ENCODE results near the gene ACBD4. TPM values are rescaled to one million over a fixed set of nuclear protein-coding genes. Genes with fewer than 3 reads are reported as not detected.

Gene ACBD4
- total RNA-seq, 4 donors from 2014 or later, result 6.2 to 37.7 (median 10.9) TPM

DNA sequence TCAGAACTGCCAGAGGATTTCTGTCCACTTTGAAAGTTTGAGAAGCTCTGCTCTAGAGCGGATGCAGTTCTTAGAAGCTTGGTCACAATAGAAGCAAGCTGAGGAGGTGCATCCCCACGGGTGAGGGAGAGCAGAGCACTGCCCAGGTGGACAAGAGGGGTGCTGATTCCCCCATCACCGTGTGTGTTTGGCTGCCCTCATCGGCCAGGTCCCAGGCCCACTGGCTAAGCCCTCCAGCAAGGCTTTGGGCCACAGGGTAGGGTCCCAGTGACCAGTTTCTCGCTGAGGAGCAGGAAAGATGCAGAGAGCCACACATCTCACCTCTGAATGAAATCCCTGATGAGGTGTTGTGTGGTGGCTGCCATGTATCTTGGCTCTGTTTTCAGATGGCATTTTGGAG lies 47.5 kb upstream of the ACBD4 start:
- TF ChIP-seq, protein P1, sequence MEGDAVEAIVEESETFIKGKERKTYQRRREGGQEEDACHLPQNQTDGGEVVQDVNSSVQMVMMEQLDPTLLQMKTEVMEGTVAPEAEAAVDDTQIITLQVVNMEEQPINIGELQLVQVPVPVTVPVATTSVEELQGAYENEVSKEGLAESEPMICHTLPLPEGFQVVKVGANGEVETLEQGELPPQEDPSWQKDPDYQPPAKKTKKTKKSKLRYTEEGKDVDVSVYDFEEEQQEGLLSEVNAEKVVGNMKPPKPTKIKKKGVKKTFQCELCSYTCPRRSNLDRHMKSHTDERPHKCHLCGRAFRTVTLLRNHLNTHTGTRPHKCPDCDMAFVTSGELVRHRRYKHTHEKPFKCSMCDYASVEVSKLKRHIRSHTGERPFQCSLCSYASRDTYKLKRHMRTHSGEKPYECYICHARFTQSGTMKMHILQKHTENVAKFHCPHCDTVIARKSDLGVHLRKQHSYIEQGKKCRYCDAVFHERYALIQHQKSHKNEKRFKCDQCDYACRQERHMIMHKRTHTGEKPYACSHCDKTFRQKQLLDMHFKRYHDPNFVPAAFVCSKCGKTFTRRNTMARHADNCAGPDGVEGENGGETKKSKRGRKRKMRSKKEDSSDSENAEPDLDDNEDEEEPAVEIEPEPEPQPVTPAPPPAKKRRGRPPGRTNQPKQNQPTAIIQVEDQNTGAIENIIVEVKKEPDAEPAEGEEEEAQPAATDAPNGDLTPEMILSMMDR (IDR thresholded peaks at IDR 0.05), result no peak
- TF ChIP-seq POLR2A (IDR thresholded peaks at IDR 0.05) (no peak), EP300 (IDR thresholded peaks at IDR 0.05) (no peak), POLR2AphosphoS5 (IDR thresholded peaks at IDR 0.05) (no peak)
- Histone ChIP-seq H3K27me3 (no peaks in the 10 kb centered on the region), H3K4me3 (no peak overlapping the region), H3K27ac (peak overlapping the region; percentile 45), H3K4me1 (peaks cover 31% of the 10 kb centered on the region), H3K36me3 (peaks cover 90% of the 10 kb centered on the region), H3K9me3 (no peaks in the 10 kb centered on the region)
- WGBS, result 76% methylated on average over 5 of the region's 5 CpGs
- no peak for DNase-seq (ENCODE audit: low spot score in 2 of 2)

DNA sequence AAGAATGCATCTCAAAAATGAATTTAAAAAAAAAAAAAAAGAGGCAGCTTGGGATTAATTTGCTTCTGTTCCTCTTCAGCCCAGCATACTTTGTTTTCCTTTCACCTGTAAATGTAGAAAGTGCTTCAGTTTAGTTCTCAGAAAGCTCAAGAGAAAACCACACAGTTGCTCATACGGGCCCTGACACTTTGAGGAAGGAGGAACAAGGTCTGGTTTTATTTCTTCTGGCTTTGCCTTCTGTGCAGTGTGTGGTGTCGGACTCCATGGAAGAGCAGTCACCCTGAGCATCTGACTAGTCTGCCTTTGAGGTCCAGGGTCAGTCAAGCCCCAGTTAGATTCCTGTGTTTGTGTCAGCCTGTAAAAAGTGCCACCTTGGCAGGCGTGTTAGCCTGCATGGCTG lies 46.7 kb upstream of the ACBD4 start:
- Histone ChIP-seq H3K27ac (peak overlapping the region; percentile 6), H3K4me1 (peaks cover 39% of the 10 kb centered on the region), H3K4me3 (no peak overlapping the region), H3K9me3 (no peaks in the 10 kb centered on the region), H3K36me3 (peaks cover 89% of the 10 kb centered on the region), H3K27me3 (no peaks in the 10 kb centered on the region)
- WGBS, result 73% methylated on average over 3 of the region's 3 CpGs
- TF ChIP-seq POLR2A (IDR thresholded peaks at IDR 0.05) (no peak), POLR2AphosphoS5 (IDR thresholded peaks at IDR 0.05) (no peak), EP300 (IDR thresholded peaks at IDR 0.05) (no peak)
- TF ChIP-seq, protein P1 (IDR thresholded peaks at IDR 0.05), result no peak
- DNase-seq (ENCODE audit: low spot score in 2 of 2), result no peak

DNA sequence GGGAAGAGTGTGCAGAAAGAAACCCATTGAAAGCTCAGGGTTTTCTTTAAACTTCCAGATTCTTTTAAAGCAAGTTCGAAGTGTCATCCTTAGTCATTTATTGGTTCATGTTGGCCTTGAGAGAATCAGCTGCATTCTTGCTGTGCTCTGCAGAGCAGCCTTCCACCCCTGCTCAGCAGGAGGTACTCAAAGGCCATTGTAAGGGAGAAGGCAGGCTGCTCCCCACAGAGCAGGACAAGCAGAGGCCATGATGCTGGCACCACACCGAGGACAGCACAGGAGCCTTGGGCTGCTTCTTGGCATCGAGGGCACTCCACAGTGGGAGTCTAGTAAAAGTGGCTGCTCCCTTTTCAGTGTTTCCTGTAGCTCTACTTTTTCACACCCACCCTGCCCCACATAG lies 44.8 kb upstream of the ACBD4 start:
- H3K9me3 ChIP-seq, result no peaks in the 10 kb centered on the region
- 93% methylated on average over 3 of the region's 3 CpGs for WGBS
- peaks cover 45% of the 10 kb centered on the region for H3K4me1 ChIP-seq
- no peaks in the 10 kb centered on the region for H3K27me3 ChIP-seq
- no peak for DNase-seq (ENCODE audit: low spot score in 2 of 2)
- H3K36me3 ChIP-seq, result peaks cover 88% of the 10 kb centered on the region
- H3K4me3 ChIP-seq, result no peak overlapping the region
- peak overlapping the region; percentile 24 for H3K27ac ChIP-seq
- no peak for TF ChIP-seq EP300 (IDR thresholded peaks at IDR 0.05)
- TF ChIP-seq, protein P1 (IDR thresholded peaks at IDR 0.05), result no peak
- TF ChIP-seq POLR2AphosphoS5 (IDR thresholded peaks at IDR 0.05), result no peak
- no peak for TF ChIP-seq POLR2A (IDR thresholded peaks at IDR 0.05)

DNA sequence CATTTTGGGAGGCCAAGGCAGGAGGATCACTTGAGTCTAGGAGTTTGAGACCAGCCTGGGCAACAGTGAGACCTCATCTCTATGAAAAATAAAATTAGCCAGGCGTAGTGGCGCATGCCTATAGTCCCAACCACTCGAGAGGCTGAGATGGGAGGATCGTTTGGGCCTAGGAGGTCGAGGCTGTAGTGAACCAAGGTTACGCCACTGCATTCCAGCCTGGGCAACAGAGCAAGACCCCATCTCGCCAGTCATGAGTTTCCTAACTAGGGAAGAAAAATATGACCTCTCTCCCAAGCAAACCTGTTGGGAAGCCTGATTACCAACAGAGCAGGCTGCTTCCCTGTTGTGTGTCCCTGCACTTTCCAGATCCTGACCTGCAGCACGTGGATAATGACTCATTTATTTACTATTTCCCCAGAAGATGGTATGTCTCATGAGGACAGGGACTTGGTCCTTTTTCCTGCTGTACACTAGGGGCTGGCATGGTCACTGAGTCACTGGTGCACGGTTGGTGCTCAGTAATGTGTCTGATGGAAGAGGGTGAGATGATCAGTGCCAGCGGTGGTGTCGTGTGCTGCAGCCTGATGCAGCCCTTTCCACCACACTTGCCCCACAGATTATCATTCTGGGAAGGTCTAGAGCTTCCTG lies 43.6 kb upstream of the ACBD4 start:
- no peak for TF ChIP-seq POLR2A (IDR thresholded peaks at IDR 0.05)
- TF ChIP-seq POLR2AphosphoS5 (IDR thresholded peaks at IDR 0.05), result no peak
- TF ChIP-seq, protein P1 (IDR thresholded peaks at IDR 0.05), result no peak
- TF ChIP-seq EP300 (IDR thresholded peaks at IDR 0.05), result no peak
- no peak for DNase-seq (ENCODE audit: low spot score in 2 of 2)
- 90% methylated on average over 11 of the region's 11 CpGs for WGBS
- peaks cover 88% of the 10 kb centered on the region for H3K36me3 ChIP-seq
- peak overlapping the region; percentile 91 for H3K27ac ChIP-seq
- no peak overlapping the region for H3K4me3 ChIP-seq
- H3K9me3 ChIP-seq, result no peaks in the 10 kb centered on the region
- no peaks in the 10 kb centered on the region for H3K27me3 ChIP-seq
- peaks cover 50% of the 10 kb centered on the region for H3K4me1 ChIP-seq

DNA sequence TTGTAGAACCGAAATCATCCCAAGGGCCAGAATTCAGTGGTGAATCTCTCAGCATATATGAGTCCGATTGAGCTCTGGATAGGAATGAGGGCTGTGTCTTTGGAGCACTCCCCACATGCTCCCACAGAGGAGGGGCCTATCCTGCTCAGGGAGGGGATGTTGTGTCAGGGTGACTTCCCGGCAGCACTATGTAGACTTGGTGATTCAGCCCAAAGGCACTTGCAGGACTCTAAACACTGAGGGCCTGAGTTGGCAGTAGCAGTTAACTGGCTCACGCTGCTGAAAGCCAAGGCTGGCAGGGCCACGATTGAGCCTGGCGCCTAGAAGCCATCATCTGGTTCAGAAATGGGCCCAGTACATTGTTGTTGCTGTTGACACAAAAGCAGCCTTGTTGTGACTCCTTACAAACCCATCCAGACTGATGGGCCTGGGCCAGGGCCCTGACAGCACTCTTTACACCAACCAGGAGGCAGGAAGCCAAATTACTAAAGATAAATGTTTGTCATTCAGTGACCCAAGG lies 42.5 kb upstream of the ACBD4 start:
- DNase-seq (ENCODE audit: low spot score in 2 of 2), result peak; percentile 90 to 92

More for the DNA sequence above, 42.5 kb upstream of the ACBD4 start:
- peak overlapping the region; percentile 91 for H3K27ac ChIP-seq
- TF ChIP-seq, protein P1 (IDR thresholded peaks at IDR 0.05), result no peak
- peak in 2 of 3 donors; percentile 38 to 72 for TF ChIP-seq POLR2AphosphoS5 (IDR thresholded peaks at IDR 0.05)
- no peak for TF ChIP-seq POLR2A (IDR thresholded peaks at IDR 0.05)
- TF ChIP-seq EP300 (IDR thresholded peaks at IDR 0.05), result no peak
- H3K36me3 ChIP-seq, result peaks cover 88% of the 10 kb centered on the region
- H3K9me3 ChIP-seq, result no peaks in the 10 kb centered on the region
- peaks cover 41% of the 10 kb centered on the region for H3K4me1 ChIP-seq
- H3K4me3 ChIP-seq, result no peak overlapping the region
- 27% methylated on average over 5 of the region's 6 CpGs for WGBS
- H3K27me3 ChIP-seq, result no peaks in the 10 kb centered on the region

Measured in suprapubic skin (tissue), 4 donors.